Posterior vena cava (tissue), 2 donors: ENCODE results near the gene TMIGD3. TPM values are rescaled to one million over a fixed set of nuclear protein-coding genes. Genes with fewer than 3 reads are reported as not detected.

ENCODE experiments used
- total RNA-seq, 2 donors: library from RNA; stranded (reverse); fragmentation: NEBNext Ultra II Directional; extraction: Animal tissue kit (Norgen Biotek cat#: 25700); gene quantifications; one replicate each; pipeline ENCODE4 v1.2.1, GENCODE V29; 2021
- donor health status: DM: yes; HTN: yes; CAD: no.
- donor health status: DM: yes; HTN: yes; CAD: no.

The TMIGD3 gene
- total RNA-seq, 2 donors from 2014 or later: 4.2 to 7.1 TPM

Other genes with a start within 250 kb of the TMIGD3 start
- gene CHIA, start 212.8 kb downstream of the TMIGD3 start, total RNA-seq: not detected
- 1 to 10 TPM; 1.5 to 1.6 TPM for gene OVGP1, start 75.9 kb downstream of the TMIGD3 start, total RNA-seq
- 10 to 100 TPM; 20.9 to 21.2 TPM for gene WDR77, start 54.4 kb downstream of the TMIGD3 start, total RNA-seq
- gene ATP5PB, start 54.2 kb downstream of the TMIGD3 start, total RNA-seq: 100 to 1,000 TPM; 148 to 164 TPM
- gene C1orf162, start 29.6 kb downstream of the TMIGD3 start, total RNA-seq: 10 to 100 TPM; 37.1 to 45.8 TPM
- 10 to 100 TPM; 10.3 to 17.5 TPM for gene ADORA3, start within 50 bp of the TMIGD3 start, total RNA-seq
- 100 to 1,000 TPM; 187 to 227 TPM for gene RAP1A, start 116.2 kb upstream of the TMIGD3 start, total RNA-seq
- gene INKA2, start 235.8 kb upstream of the TMIGD3 start, total RNA-seq: 10 to 100 TPM; 12.4 to 16.1 TPM